Psoas muscle (tissue), 8 donors: Measurements from ENCODE around the gene BRD8. TPM values are rescaled to one million over a fixed set of nuclear protein-coding genes. Genes with fewer than 3 reads are reported as not detected.

Experiments used
- ATAC-seq, 4 donors: fragments of 200-7000 bp; cut with Tn5 transposase; one replicate each; pipeline ENCODE4 v1.9.1; 2020; ENCODE audit warnings: moderate library complexity in 3 of 4, mild to moderate bottlenecking in 2 of 4
- DNase-seq, 2 donors: peaks; one replicate each; pipeline ENCODE4 v3.0.0-alpha.2; 2020
- H3K27ac ChIP-seq: fragments of 200-600 bp; one replicate; pipeline ENCODE4 v1.8.0; 2022
- H3K27me3 ChIP-seq, 3 donors: fragments of 200-600 bp in 1 of 3; one replicate each; pipeline versions ENCODE4 v1.6.1 to v1.8.0; 2013 to 2022; ENCODE audit warnings: low read length in 2 of 3, mild to moderate bottlenecking in 2 of 3, moderate library complexity in 1 of 3; ENCODE audit not compliant: insufficient read depth in 3 of 3
- H3K36me3 ChIP-seq, 2 donors: fragments of 200-600 bp in 1 of 2; one replicate each; pipeline versions ENCODE4 v1.6.1 to v1.8.0; 2013 to 2022; ENCODE audit warnings: low read depth in 1 of 2, mild to moderate bottlenecking in 1 of 2, moderate library complexity in 1 of 2; ENCODE audit not compliant: insufficient read depth in 1 of 2
- H3K4me1 ChIP-seq: fragments of 200-600 bp; one replicate; pipeline ENCODE4 v1.8.0; 2022
- H3K4me3 ChIP-seq: fragments of 200-600 bp; one replicate; pipeline ENCODE4 v1.8.0; 2022; ENCODE audit warnings: mild to moderate bottlenecking
- H3K9me3 ChIP-seq: fragments of 200-600 bp; one replicate; pipeline ENCODE4 v1.8.0; 2022
- WGBS, 3 donors: extraction: QIAGEN DNeasy Blood & Tissue Kit; methylation state at CpG; one replicate each; pipeline versions ENCODE4 v1.1.6 to v1.1.7; 2013; 5-methylcytosine and 5-hydroxymethylcytosine counted together
- intact Hi-C, 2 donors: fragments of 100-400 bp; cut with DNase I; formaldehyde crosslinking; loops; one replicate each; pipeline versions ENCODE4 v1.11.0 to v1.14.2; 2022
- polyA plus RNA-seq, 3 donors: library from polyadenylated mRNA; stranded (reverse); fragments of 200-250 nt; gene quantifications; one replicate each; pipeline ENCODE4 v1.2.3, GENCODE V29; 2013
- total RNA-seq, 4 donors: library from RNA; stranded (reverse); fragmentation: NEBNext Ultra II Directional in 2 of 4; extraction: Animal tissue kit (Norgen Biotek cat#: 25700) in 2 of 4; gene quantifications; one replicate each; pipeline versions ENCODE4 v1.2.1 to v1.2.4, GENCODE V29; 2021 to 2023
- TF ChIP-seq, protein P1 (sequence below): fragments of 200-600 bp; IDR thresholded peaks from one replicate; pipeline ENCODE4 v1.8.0; 2022; ENCODE audit warnings: antibody characterized with exemption
- donor health status: healthy with polysubstance abuse.
- donor health status: DM: no; HTN: no; CAD: no; lungs with moderate emphysema.
- donor health status: Bipolar disorder and iron deficiency.
- donor health status: healthy.
- donor health status: DM: yes; HTN: yes; CAD: no.
- donor health status: DM: no; HTN: no; CAD: no.
- donor health status: DM: no; HTN: no; CAD: no.
- donor health status: DM: yes; HTN: yes; CAD: no.

BRD8 gene
- total and polyA plus RNA-seq, 7 donors: 18.0 to 47.6 (median 25.2) TPM

DNA sequence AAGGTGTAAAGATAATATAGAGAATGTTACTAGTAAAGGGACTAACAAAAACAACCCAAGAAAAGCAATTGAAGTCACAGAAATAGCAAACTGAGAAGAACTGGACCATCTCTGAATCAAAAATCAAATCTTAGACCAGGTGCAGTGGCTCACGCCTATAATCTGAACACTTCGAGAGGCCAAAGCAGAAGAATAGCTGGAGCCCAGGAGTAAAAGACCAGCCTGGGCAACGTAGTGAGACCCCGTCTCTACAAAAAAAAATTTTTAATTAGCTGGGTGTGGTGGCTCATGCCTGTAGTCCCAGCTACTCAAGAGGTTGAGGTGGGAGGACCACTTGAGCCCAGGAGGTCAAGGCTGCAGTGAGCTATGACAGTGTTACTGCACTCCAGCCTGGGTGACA, 67.2 kb downstream of the BRD8 start:
- H3K27ac ChIP-seq: no peak overlapping the region
- intact Hi-C loops: no loop called here
- TF ChIP-seq, protein P1, sequence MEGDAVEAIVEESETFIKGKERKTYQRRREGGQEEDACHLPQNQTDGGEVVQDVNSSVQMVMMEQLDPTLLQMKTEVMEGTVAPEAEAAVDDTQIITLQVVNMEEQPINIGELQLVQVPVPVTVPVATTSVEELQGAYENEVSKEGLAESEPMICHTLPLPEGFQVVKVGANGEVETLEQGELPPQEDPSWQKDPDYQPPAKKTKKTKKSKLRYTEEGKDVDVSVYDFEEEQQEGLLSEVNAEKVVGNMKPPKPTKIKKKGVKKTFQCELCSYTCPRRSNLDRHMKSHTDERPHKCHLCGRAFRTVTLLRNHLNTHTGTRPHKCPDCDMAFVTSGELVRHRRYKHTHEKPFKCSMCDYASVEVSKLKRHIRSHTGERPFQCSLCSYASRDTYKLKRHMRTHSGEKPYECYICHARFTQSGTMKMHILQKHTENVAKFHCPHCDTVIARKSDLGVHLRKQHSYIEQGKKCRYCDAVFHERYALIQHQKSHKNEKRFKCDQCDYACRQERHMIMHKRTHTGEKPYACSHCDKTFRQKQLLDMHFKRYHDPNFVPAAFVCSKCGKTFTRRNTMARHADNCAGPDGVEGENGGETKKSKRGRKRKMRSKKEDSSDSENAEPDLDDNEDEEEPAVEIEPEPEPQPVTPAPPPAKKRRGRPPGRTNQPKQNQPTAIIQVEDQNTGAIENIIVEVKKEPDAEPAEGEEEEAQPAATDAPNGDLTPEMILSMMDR: no peak
- WGBS, 3 donors: 67 to 78% (median 67%) methylated on average over 4 of the region's 4 CpGs
- peaks cover 0 to 3% (median 0%) of the 10 kb centered on the region in 3 donors for H3K27me3 ChIP-seq
- DNase-seq: no peak
- H3K4me3 ChIP-seq: no peak overlapping the region
- no peaks in the 10 kb centered on the region for H3K36me3 ChIP-seq
- no peak for ATAC-seq
- no peaks in the 10 kb centered on the region for H3K4me1 ChIP-seq
- no peaks in the 10 kb centered on the region for H3K9me3 ChIP-seq

DNA sequence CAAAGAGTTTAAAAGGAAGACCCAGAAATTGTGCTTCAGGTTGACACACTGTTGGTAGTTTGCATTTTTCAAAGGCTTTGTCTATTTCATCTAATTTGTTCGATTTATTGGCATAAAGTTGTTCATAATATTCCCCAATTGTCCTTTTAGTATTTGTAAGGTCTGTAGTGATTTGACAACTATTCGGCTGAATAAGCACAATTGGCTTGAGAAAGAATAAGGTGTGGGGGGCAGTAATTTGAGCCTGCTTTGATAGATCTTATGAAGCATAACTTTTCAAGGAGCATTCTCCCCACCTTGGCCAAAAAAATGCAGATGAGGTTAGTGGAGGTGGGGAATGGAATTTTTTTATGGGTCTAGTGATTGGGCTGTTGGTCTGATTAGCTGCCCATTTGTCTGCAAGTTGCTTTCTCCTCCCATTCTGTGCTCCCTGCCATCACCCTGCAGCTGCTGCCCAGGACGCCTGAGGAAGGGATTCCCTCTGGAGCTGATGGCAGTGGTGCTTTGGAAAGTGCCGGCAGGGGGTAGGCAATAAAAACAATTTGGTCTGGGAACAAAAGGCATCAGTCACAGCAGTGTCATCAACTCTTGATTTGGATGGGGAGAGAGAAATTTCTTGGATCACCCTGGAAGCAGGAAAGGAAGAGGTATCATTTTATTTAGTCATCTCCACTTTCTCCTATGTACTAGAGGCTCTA, 68.0 kb downstream of the BRD8 start:
- Histone ChIP-seq H3K4me3 (no peak overlapping the region), H3K4me1 (no peaks in the 10 kb centered on the region), H3K27ac (no peak overlapping the region), H3K27me3 (peaks cover 0 to 3% (median 0%) of the 10 kb centered on the region in 3 donors), H3K36me3 (no peaks in the 10 kb centered on the region), H3K9me3 (no peaks in the 10 kb centered on the region)
- TF ChIP-seq, protein P1: no peak
- no peak for DNase-seq
- intact Hi-C loops: no loop called here
- WGBS, 3 donors: 27 to 36% (median 33%) methylated on average over 4 of the region's 4 CpGs
- ATAC-seq: no peak

DNA sequence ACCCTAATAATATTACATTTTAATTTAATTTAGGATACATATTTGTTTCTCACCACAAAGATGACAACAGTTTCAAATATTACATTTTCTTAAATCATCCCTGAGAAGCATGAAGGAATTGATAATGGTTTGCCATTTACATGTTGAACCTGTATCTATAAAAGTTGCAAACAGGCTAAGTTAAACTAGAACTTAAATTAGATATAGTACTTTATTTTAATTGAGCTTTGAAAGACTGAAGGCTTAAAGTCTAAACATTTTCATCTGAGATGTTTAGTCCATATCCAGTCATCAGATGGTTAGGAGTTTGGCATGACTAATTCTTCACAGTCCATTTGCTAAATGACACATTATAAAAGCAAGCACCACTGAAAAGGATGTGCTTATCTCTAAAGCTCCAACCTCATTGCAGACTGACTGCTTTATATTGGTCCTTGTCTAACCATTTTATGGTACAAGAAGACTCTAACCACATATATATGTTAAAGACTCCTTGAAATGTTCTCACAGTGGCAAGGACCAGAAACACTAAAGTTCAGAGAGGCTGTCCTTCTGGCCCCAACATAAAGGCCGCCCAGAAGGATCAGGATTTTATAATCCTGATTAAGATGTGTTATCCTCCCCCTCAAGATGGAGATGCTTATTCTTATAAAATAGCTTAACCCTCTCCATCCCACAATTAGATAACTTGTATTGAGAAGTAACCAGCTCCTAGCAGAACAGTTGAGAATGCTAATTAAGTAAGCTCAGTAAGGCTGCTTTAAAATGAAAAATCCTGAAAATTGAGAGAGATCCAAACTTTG, 68.8 kb downstream of the BRD8 start:
- intact Hi-C loops: no loop called here
- WGBS, 3 donors: 61 to 64% (median 61%) methylated on average over 1 of the region's 1 CpG
- Histone ChIP-seq H3K4me3 (no peak overlapping the region), H3K9me3 (no peaks in the 10 kb centered on the region), H3K27me3 (peaks cover 0 to 3% (median 0%) of the 10 kb centered on the region in 3 donors), H3K27ac (no peak overlapping the region), H3K36me3 (no peaks in the 10 kb centered on the region), H3K4me1 (no peaks in the 10 kb centered on the region)
- ATAC-seq: no peak
- TF ChIP-seq, protein P1: no peak
- no peak for DNase-seq

DNA sequence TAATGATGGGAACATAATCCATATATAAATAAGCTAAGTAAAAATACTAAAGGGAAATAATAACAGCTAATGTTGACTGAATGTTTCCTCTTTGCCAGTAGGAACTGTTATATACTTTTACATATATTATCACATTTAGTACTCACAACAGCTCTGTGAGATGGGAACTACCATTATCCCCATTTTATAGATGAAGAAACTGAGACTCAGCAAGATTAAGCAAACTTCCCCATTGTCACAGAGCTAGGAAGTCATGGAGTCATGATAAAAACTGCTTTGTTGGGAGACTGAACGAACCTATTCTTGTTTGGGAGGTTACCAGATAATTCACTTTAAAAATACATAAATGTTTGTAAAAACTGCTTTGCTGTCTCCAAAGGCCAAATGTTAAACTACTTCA, 71.2 kb downstream of the BRD8 start:
- Histone ChIP-seq H3K9me3 (no peaks in the 10 kb centered on the region), H3K27me3 (peaks cover 0 to 3% (median 0%) of the 10 kb centered on the region in 3 donors), H3K36me3 (no peaks in the 10 kb centered on the region), H3K4me3 (no peak overlapping the region), H3K27ac (no peak overlapping the region), H3K4me1 (no peaks in the 10 kb centered on the region)
- 58 to 66% (median 66%) methylated on average over 1 of the region's 1 CpG for WGBS, 3 donors
- TF ChIP-seq, protein P1: no peak
- ATAC-seq (no peak), DNase-seq (no peak)
- intact Hi-C loops: no loop called here
